Measurements from ENCODE around the gene IFT81. TPM values are rescaled to one million over a fixed set of nuclear protein-coding genes. Genes with fewer than 3 reads are reported as not detected.
"Not testable (repeated sequence)": the region's sequence is repeated elsewhere in the genome, so short reads cannot be mapped to it uniquely, and the experiment has no call there.

Gene IFT81
- total RNA-seq, 1 experiment from 2014 or later: 23.4 TPM

DNA sequence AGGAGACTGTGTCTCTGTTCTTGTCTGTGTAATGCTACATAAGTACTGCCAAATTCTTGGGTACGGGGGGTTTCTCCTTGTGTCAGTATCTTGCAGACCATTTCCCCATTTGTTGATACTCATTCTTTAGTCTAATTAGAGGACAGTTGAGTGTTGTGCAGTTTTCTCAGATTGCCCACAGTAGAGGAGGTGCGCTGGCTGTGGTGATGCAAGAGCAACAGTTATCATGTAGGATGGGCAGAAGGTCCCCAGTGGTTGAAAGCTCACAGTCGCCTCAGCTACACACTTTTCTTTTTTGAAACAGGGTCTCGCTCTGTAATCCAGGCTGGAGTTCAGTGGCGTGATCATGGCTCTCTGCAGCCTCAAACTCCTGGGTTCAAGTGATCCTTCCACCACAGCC, 119.1 kb downstream of the IFT81 start:
- DNase-seq (ENCODE audit: low read depth): no peak

- no peak for DNase-seq (ENCODE audit: low read depth)
Observed at GRCh38 chr12:110244372-110244771, 120.2 kb downstream of the IFT81 start.

DNA sequence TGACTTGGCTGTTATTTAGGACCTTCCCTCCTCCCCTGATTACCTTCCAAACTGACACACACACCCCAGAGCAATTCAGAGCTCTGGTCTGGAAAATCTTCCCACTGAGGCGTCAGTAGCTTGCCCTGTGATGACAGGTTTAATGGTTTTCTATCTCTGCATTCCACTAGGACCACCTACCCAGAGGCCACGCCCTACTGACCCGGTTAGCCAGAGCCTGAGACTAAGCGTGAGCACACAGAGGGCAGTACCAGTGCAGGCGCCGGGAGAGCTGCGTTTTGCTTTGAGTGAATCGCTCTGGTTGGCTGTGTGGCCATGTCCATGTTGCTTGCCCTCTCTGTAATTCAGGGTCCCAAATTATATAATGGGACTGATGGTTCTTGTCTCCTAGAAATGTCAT, 120.7 kb downstream of the IFT81 start:
- no peak for DNase-seq (ENCODE audit: low read depth)

- DNase-seq (ENCODE audit: low read depth): peak; percentile 20
Observed at GRCh38 chr12:110245369-110245772, 121.2 kb downstream of the IFT81 start.

DNA sequence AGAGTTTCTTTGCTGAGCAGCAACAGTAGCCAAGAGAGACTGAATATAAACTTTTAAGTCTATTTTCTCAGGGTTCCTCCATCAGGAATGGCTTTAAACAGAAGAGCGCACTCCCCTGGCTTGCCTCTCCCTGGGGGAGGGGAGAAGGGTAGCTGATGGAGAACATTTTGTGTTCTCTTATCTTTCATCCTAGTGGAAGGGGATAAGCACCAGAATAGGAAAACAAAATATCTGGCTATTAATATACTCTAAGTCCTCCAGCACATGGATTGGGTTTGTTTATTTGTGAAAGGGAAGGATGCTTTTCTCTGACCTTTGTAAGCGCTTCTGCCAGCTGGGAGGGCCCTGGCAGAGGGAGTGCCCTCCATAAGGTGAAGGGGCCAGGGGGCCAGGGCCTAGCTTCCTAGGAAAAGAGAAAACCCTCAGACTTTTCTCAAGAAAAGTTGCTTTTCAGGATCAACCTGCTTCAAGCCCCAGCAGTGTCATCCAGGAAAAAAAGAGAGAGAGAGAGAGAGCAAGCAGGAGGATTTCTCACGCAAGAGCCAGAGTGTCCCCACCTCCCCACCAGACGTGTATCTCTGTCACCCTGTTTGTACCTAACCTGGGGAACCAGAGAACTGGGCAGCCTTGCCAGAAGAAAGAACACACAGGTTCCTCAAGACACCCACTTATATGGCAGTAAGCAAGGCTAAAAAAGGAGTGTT, 122.6 kb downstream of the IFT81 start:
- DNase-seq (ENCODE audit: low read depth): no peak

GRCh38 chr12:110247340-110248095, 123.4 kb downstream of the IFT81 start:
- DNase-seq (ENCODE audit: low read depth): no peak

DNA sequence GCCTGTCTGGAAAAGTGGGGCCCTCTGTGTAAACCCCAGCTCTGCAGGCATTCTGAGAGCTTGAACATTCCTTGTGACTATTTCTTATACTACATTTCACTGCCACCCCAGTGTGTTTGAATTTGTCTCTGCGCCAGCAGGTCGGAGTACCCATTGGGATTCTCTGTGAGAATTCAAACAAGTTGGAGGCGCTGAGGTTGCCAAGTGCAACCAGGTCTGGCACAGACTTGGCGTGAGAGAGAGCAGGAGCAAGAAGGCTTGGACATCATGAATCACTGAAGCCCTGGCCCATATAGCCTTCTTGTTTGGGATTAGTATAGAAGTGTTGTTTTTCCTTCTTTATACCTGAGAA, 123.9 kb downstream of the IFT81 start:
- no peak for DNase-seq (ENCODE audit: low read depth)

GRCh38 chr12:110249105-110249504, 124.9 kb downstream of the IFT81 start:
- DNase-seq (ENCODE audit: low read depth): no peak

DNA sequence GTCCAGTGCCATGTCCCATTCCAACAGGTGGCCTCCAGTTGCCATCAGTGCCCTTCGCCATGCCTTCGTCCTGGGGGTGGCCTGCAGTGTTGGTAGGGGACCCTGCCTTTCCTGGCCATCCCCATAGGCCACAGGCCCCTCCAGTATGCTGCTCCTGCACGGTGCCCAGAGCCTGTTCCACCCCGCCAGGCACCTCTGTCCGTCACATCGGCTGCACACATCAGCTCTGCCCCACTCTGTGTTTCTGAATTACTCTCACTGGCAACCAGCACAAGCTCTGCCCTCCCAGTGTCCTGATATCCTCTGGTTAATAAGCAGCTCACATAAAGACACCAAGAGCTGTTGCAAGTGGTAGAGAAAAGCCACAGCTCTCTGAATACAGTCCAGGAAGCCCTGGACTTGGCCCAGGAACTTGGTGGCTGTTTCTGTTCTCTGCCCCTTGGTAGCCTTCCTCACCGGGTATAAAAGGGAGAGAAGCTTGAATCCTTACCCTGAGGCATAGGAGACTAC, 125.6 kb downstream of the IFT81 start:
- peak; percentile 26 for DNase-seq (ENCODE audit: low read depth)

- DNase-seq (ENCODE audit: low read depth): no peak
Observed at GRCh38 chr12:110251381-110251780, 127.2 kb downstream of the IFT81 start.

DNA sequence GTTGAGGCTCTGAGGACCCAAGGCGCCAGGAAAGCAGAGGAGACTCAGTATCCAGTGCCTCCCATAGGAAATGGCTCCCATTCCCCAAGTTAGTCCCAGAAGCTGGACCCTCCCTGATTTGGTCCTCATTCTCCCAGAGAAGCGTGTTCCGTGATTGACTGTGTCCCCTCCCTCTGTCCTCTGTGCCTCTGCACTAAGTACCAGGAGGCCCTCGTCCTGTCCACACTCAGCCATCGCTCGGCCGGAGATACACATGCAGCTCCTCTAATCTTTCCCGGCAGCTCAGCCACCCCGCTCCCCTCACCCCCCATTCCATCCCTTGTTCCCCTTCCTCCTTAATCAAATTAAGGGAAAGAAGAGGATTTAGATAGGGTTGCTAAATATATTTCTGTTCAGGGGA, 128.6 kb downstream of the IFT81 start:
- no peak for DNase-seq (ENCODE audit: low read depth)

DNA sequence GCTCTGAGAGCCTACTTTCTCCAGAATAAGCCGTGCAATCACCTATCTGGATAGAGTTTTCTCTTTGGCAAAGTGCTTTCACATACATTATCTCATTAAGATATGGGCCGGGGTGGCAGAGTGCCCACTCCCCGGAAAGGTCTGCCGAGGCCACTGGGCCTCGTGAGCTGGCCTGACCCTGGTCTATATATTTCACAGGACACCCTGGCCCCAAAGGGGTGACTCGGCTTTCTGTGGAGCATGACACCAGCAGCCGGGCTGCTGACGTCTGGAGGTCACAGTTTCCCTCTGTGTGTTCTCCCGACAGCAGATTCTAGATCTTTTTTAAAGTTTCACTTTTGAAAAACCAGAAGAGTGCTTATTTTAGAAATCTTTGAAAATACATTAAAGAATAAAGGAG, 129.0 kb downstream of the IFT81 start:
- DNase-seq (ENCODE audit: low read depth): no peak

DNA sequence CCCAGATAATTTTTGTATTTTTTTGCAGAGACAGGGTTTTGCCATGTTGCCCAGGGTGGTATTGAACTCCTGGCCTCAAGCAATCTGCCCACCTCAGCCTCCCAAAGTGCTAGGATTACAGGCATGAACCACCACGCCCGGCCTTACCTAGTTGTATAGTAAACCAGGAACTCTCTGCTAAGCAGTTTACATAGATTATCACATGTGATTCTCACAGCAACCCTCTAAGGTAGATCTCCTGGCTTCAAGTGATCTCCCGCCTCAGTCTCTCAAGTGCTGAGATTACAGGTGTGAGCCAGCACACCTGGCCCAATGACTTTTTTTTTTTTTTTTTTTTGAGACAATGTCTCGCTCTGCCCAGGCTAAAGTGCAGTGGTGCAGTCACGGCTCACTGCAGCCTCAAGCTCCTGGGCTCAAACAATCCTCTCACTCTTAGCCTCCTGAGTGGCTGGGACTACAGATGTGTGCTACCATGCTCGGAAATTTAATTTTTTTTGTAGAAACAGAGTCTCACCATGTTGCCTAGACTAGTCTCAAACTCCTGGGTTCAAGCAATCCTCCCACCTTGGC, 130.9 kb downstream of the IFT81 start:
- DNase-seq (ENCODE audit: low read depth): no peak

- DNase-seq (ENCODE audit: low read depth): not testable (repeated sequence)
Observed at GRCh38 chr12:110255890-110256456, 131.8 kb downstream of the IFT81 start.

DNA sequence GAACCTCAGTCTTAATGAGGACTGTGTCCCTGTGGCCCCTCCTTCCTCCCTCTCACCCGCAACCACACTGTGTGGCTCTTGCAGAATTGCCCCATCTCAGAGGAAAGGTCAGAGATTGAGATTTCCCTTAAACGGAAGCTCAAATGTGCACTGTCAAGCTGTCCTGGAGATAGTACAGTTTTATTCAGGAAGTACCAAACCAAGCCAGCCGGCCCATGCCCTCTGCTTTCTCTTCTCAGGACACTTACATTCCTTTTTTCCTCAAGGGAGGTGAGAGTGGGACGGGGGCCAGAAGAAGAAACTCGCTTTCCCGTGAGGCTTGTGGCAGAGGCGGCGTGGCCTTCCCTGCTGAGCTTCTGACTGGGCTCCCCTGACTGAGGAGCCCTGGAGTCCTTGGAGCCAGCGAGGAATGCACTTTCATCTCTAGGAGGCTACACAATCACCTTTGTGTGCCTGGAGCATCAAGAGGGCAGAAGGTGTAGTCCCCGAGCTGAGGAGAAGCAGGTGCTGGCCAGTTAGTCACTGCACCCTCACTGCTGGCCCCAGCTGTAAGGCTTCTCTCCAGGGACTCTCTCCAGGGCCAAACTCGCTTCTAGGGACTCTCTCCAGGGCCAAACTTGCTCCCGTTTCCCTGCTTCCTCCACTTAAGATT, 132.7 kb downstream of the IFT81 start:
- no peak for DNase-seq (ENCODE audit: low read depth)

DNA sequence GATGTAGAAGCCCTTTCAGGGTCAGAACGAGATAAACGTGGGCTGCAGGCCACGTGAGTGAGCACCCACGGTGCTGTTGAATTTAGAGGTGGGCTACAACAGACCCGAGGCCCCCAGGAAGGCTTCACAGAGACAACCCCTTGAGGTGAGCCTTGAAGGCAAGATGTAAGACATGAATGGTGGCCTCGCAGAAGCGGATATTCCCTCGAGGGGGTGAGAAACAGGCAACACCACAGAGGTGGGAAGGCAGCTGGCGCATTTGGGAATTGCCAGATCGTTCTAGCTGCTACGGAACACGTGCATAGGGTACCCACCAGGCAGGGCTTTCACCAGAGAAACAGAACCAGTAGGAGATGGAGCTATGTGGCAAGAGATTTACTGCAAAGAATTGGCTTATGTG, 134.3 kb downstream of the IFT81 start:
- DNase-seq (ENCODE audit: low read depth): no peak

DNA sequence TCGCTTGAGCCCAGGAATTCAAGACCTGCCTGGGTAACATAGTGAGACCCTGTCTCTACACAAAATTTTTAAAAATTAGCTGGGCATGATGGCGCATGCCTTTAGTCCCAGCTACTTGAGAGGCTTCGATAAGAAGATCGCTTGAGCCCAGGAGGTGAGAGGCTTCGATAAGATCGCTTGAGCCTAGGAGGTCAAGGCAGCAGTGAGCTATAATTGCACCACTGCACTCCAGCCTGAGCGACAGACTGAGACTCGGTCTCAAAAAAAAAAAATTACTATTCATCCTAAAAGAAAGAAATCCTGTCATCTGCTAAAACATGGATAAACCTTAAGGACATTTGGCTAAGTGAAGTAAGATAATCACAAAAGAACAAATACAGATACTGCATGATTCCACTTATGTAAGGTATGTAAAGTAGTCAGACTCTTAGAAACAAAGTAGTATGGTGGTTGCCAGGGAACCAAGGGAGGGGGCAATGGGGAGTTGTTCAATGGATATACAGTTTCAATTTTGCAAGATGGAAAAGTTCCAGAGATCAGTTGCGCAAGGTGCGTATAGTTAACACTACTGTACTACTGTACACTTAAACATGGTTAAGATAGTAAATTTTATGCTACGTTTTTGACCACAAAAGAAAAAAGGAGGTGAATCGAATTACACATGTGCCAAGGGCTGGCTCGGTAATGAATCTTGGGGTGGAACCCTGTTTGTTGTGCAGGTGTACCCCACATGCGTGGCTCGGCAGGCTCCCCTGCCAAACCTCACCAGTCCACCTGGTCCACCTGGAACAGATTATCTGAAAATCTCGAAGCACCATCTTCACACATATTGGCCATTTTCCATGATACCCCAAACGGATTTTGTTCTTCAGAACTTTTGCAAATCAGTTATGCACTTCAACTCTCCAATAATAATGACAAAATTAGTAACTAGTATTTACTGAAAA, 138.6 kb downstream of the IFT81 start:
- no peak for DNase-seq (ENCODE audit: low read depth)

DNA sequence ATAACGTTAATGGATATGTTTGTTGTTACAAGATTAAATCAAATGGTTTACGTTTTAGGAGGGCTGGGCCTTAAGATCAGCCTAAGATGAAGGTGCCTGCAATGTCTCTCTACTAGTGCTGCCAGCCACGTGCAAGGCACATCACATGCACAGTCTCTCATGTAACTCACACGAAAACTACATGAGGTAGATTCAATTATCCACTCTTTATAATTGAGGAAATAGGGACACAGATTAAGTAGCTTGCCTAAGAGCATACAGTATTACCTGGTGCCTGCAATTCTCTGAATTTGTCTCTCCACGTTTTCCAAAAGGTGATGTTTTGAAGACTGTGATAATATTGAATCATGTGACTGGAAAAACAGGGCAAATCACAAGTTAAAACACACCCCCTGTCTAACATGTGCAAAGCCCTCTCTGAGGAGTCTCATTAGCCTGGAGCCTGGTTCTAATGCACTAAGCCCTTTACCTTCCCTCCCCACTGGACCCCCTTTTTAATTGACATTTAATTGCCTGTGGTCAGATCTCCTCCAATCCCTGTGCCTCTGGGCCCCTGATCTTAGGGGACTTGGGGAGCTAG, 142.3 kb downstream of the IFT81 start:
- DNase-seq (ENCODE audit: low read depth): no peak

DNA sequence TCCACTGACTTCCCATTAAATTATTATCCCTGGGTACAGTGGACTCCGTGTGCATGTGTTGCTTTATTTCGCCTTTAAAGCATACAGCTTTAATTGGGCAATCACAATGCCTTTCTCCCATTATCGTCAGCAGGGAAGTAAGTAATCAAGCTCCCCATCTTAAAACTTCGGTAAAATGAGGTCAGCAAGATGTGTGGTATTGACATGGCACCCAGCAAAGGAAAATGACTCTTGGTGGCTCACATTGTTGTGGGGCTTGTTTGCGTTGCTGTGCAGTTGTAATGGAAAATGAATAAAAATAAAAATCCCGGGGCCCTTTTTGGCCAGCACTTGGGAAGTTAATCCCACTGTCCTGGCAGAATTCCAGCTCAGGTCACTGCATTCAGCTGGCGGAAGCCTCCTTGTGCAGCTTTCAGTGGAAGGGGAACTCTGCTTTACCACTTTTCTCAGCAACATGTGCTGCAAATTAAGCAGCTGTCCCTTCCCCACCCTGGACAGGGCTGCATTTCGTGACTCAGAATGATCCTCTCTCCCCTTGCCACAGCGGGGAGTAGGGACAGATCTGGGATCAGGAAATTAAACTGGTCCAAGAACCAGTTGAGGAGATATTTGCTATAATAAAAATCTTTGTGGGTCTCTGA, 142.9 kb downstream of the IFT81 start:
- peak; percentile 95 for DNase-seq (ENCODE audit: low read depth)

Data from RPMI7951 (cell line).